DOHH2 (cell line): ENCODE data around the gene LAT.

Source experiments
- CTCF ChIP-seq: fragments of 200-600 bp; sonication (generic); IDR thresholded peaks from one replicate; pipeline ENCODE4 v1.5.1; 2014; ENCODE audit warnings: antibody characterized with exemption, mild to moderate bottlenecking, low read depth, low read length; ENCODE audit not compliant: poor library complexity, severe bottlenecking
- EZH2phosphoT487 ChIP-seq: fragments of 200-600 bp; sonication (generic); IDR thresholded peaks from 2 replicates; pipeline ENCODE4 v1.6.1; 2017; ENCODE audit warnings: borderline replicate concordance, mild to moderate bottlenecking, antibody characterized with exemption, low read length, moderate library complexity, mixed read lengths

GRCh38 chr16:28998837-28999236 is 14.0 kb downstream of the LAT start:
- no peak for TF ChIP-seq CTCF
- no peak for TF ChIP-seq EZH2phosphoT487
